GM12878 (cell line): ENCODE measurements around the gene NUMBL. TPM values are rescaled to one million over a fixed set of nuclear protein-coding genes. Genes with fewer than 3 reads are reported as not detected.

Experiments used
- ATAC-seq: fragments of 200-7000 bp; cut with Tn5 transposase; 3 replicates; pipeline ENCODE4 v1.9.1; 2020; ENCODE audit warnings: mild to moderate bottlenecking, moderate library complexity
- BruUV-seq: library from RNA; stranded (reverse); fragments of 400-500 nt; replicated peaks from 2 replicates; lab custom pipeline; 2021; lab: Mats Ljungman, UMichigan
- CTCF ChIA-PET: fragments of 300-600 bp; sonication (Branson Sonifier 250); formaldehyde crosslinking; extraction: SDS; loops from one replicate; lab custom pipeline; 2021; ENCODE audit warnings: inconsistent platforms; lab: Yijun Ruan, JAX
- POLR2A ChIA-PET: fragments of 350-600 bp; formaldehyde crosslinking; extraction: SDS; loops from one replicate; lab custom pipeline; 2021; ENCODE audit warnings: inconsistent platforms; lab: Charles Lee
- RAD21 ChIA-PET: fragments of 300-600 bp; sonication (Branson Sonifier 250); formaldehyde crosslinking; loops from one replicate; lab custom pipeline; 2023; ENCODE audit warnings: antibody characterized with exemption; ENCODE audit not compliant: unreplicated experiment; lab: Charles Lee
- SMC1A ChIA-PET: fragments of 300-600 bp; sonication (Branson Sonifier 250); formaldehyde crosslinking; loops from one replicate; lab custom pipeline; 2023; ENCODE audit not compliant: unreplicated experiment, uncharacterized antibody; lab: Charles Lee
- DNase-seq: peaks from one replicate; pipeline ENCODE4 v3.0.0-alpha.2; 2011; ENCODE audit warnings: low read depth, low spot score
- FAIRE-seq: peaks from 3 replicates; lab custom pipeline; 2011; peaks lifted over from hg19 to GRCh38; lab: Jason Lieb, UNC
- H2AFZ ChIP-seq: 2 replicates; pipeline ENCODE4 v1.6.0; 2011; ENCODE audit warnings: low read depth, low read length, control low read depth; ENCODE audit not compliant: control insufficient read depth
- H3K27ac ChIP-seq: 2 replicates; pipeline ENCODE4 v1.5.1; 2011; ENCODE audit warnings: control low read depth; ENCODE audit not compliant: control insufficient read depth, insufficient read depth
- H3K27me3 ChIP-seq, 2 experiments: replicated peaks in 1 of 2; 2 replicates each; pipeline versions ENCODE4 v1.6.0 to v1.6.1; 2011; ENCODE audit warnings: low read length in 1 of 2; ENCODE audit not compliant: control insufficient read depth in 2 of 2, insufficient read depth in 2 of 2
- H3K36me3 ChIP-seq, 2 experiments: 2 replicates each; pipeline ENCODE4 v1.5.1; 2011; ENCODE audit warnings: low read length in 1 of 2; ENCODE audit not compliant: control insufficient read depth in 2 of 2, insufficient read depth in 2 of 2
- H3K4me1 ChIP-seq: 2 replicates; pipeline ENCODE4 v1.6.1; 2011; ENCODE audit warnings: mild to moderate bottlenecking, low read length, moderate library complexity, mixed read lengths; ENCODE audit not compliant: control insufficient read depth, insufficient read depth
- H3K4me2 ChIP-seq: 2 replicates; pipeline ENCODE4 v1.6.0; 2011; ENCODE audit warnings: control low read depth; ENCODE audit not compliant: control insufficient read depth, insufficient read depth
- H3K4me3 ChIP-seq: fragments of 200-600 bp; sonication (generic); 2 replicates; pipeline ENCODE4 v1.5.1; 2016
- H3K79me2 ChIP-seq: 2 replicates; pipeline ENCODE4 v1.6.0; 2011; ENCODE audit warnings: low read length; ENCODE audit not compliant: control insufficient read depth, insufficient read depth
- H3K9ac ChIP-seq: 2 replicates; pipeline ENCODE4 v1.8.0; 2011; ENCODE audit warnings: low read length, control low read depth, mixed read lengths; ENCODE audit not compliant: control insufficient read depth, insufficient read depth
- H3K9me3 ChIP-seq: replicated peaks from 3 replicates; pipeline ENCODE4 v1.5.1; 2011; ENCODE audit warnings: mild to moderate bottlenecking, low read length; ENCODE audit not compliant: control insufficient read depth, insufficient read depth
- H4K20me1 ChIP-seq: 2 replicates; pipeline ENCODE4 v1.6.0; 2011; ENCODE audit not compliant: control insufficient read depth, insufficient read depth
- CHD4 ChIP-seq: fragments of 200-600 bp; sonication (generic); IDR thresholded peaks from 2 replicates; pipeline ENCODE4 v1.6.1; 2016; ENCODE audit warnings: mild to moderate bottlenecking
- E2F4 ChIP-seq: IDR thresholded peaks from 2 replicates; pipeline ENCODE4 v1.6.1; 2012; ENCODE audit warnings: low read depth, low read length, improper control_type of control experiment
- EGR1 ChIP-seq, 2 experiments: IDR thresholded peaks; 1 replicate in 1 of 2; 2 replicates in 1 of 2; pipeline ENCODE4 v1.6.1; 2011 to 2012; ENCODE audit warnings: low read depth in 2 of 2, low read length in 2 of 2, borderline replicate concordance in 1 of 2, mild to moderate bottlenecking in 1 of 2, moderate library complexity in 1 of 2
- FOXM1 ChIP-seq: IDR thresholded peaks from 2 replicates; pipeline ENCODE4 v1.6.1; 2012; ENCODE audit warnings: low read depth, mild to moderate bottlenecking, inconsistent platforms, low read length, moderate library complexity
- HDAC2 ChIP-seq: fragments of 200-600 bp; sonication (generic); IDR thresholded peaks from 2 replicates; pipeline ENCODE4 v1.6.1; 2017
- JUNB ChIP-seq: IDR thresholded peaks from 2 replicates; pipeline ENCODE4 v1.6.1; 2016; ENCODE audit warnings: antibody characterized with exemption, mild to moderate bottlenecking
- KAT2A ChIP-seq: conservative IDR thresholded peaks from 2 replicates; pipeline ENCODE4 v1.6.1; 2011; ENCODE audit warnings: low read depth, low read length; ENCODE audit not compliant: control insufficient read depth
- MTA3 ChIP-seq: IDR thresholded peaks from 2 replicates; pipeline ENCODE4 v1.6.1; 2012; ENCODE audit warnings: low read length, inconsistent platforms, borderline replicate concordance
- NFIC ChIP-seq: IDR thresholded peaks from 2 replicates; pipeline ENCODE4 v1.6.1; 2012; ENCODE audit warnings: low read depth, mild to moderate bottlenecking, inconsistent platforms, low read length, moderate library complexity
- NR2F1 ChIP-seq: fragments of 450-650 bp; conservative IDR thresholded peaks from 2 replicates; pipeline ENCODE4 v1.6.1; 2017; ENCODE audit warnings: mild to moderate bottlenecking
- PAX5 ChIP-seq: IDR thresholded peaks from 2 replicates; pipeline ENCODE4 v1.6.1; 2011; ENCODE audit warnings: low read depth, low read length, borderline replicate concordance
- SIN3A ChIP-seq: IDR thresholded peaks from 2 replicates; pipeline ENCODE4 v1.6.1; 2012; ENCODE audit warnings: low read depth, low read length, improper control_type of control experiment
- SMAD1 ChIP-seq: fragments of 450-650 bp; IDR thresholded peaks from 2 replicates; pipeline ENCODE4 v1.6.1; 2018; ENCODE audit warnings: mild to moderate bottlenecking, low read depth; ENCODE audit not compliant: partially characterized antibody
- ZNF24 ChIP-seq: fragments of 450-650 bp; IDR thresholded peaks from 2 replicates; pipeline ENCODE4 v1.6.1; 2017; ENCODE audit warnings: antibody characterized with exemption, mild to moderate bottlenecking
- ZNF622 ChIP-seq: fragments of 450-650 bp; IDR thresholded peaks from 2 replicates; pipeline ENCODE4 v1.6.1; 2017; ENCODE audit warnings: mild to moderate bottlenecking, inconsistent platforms
- WGBS: methylation state at CpG from one replicate; pipeline ENCODE4 v1.1.6; 2016; ENCODE audit warnings: low lambda C conversion rate; ENCODE audit not compliant: insufficient replicate concordance, insufficient coverage; ENCODE audit errors: missing lambda C conversion rate; 5-methylcytosine and 5-hydroxymethylcytosine counted together
- in situ Hi-C: fragments of 300-500 bp; cut with MboI; formaldehyde crosslinking; loops from 9 replicates; pipeline ENCODE4 v1.14.3; 2018; ENCODE audit warnings: mixed read lengths
- intact Hi-C: fragments of 100-400 bp; cut with micrococcal nuclease; formaldehyde crosslinking; loops from one replicate; pipeline ENCODE4 v1.14.2; 2022; ENCODE audit not compliant: unreplicated experiment
- polyA plus RNA-seq, 11 experiments: library from polyadenylated mRNA; depleted of rRNA in 4 of 11; unstranded in 6 of 11; stranded (reverse) in 5 of 11; fragments of >200 nt; fragmentation: Nextera tagmentation in 4 of 11; fragmentation: Illumina TruSeq in 1 of 11; extraction: Ambion mirVana in 4 of 11; extraction: Trizol in 1 of 11; gene quantifications; 1 replicate in 1 of 11; 2 replicates in 10 of 11; pipeline versions ENCODE4 v1.2.1 to v1.2.3, GENCODE V29; 2011 to 2016; ENCODE audit warnings: inconsistent platforms in 2 of 11, missing spikeins in 2 of 11, low read depth in 1 of 11
- total RNA-seq, 4 experiments: library from RNA; depleted of rRNA in 3 of 4; stranded (reverse); fragments of >200 nt in 3 of 4; fragmentation: Illumina TruSeq in 1 of 4; extraction: Trizol in 1 of 4; gene quantifications; 2 replicates each; pipeline versions ENCODE4 v1.2.1 to v1.2.3, GENCODE V29; 2013 to 2021
- TF ChIP-seq, protein P1 (sequence below): IDR thresholded peaks from 2 replicates; pipeline ENCODE4 v1.6.1; 2012; ENCODE audit warnings: low read depth, low read length, improper control_type of control experiment
- TF ChIP-seq, protein P2 (sequence below): fragments of 450-650 bp; IDR thresholded peaks from 2 replicates; pipeline ENCODE4 v1.6.1; 2017; ENCODE audit warnings: mild to moderate bottlenecking, low read depth, inconsistent platforms; ENCODE audit not compliant: poor library complexity, severe bottlenecking

NUMBL gene
- total and polyA plus RNA-seq, 10 of the 15 experiments (the other 5 are each of a cell fraction or from before 2014, with no cell fraction given), result 0.16 to 9.4 (median 1.9) TPM

DNA sequence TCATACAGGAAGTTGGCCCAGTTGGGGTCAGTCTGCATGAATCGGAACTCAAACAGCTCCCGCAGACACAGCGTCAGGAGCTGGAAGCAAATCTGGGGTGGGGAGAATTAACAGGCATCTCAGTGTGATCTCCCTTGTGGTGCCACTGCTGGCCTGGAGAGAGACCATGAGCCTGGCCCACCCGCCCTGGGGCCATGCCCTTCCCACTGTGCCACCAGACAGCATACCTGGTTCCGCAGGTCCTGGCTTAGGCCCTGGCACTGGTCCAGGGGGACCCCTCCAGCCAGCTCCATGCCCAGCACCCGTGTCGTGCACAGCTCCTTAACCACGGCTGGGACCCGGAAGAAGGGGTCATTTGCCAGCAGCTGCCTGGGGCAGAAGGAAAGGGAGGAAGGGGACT lies 9.6 kb upstream of the NUMBL start (continued):
- TF ChIP-seq MTA3 (no peak), SIN3A (no peak), CHD4 (no peak), E2F4 (no peak), NR2F1 (no peak), KAT2A (no peak), PAX5 (no peak)

- Histone ChIP-seq H3K9me3 (no peaks in the 10 kb centered on the region), H3K36me3 (peaks cover 2 to 3% of the 10 kb centered on the region in 2 experiments; a peak in 3 of 4 replicates), H3K9ac (no peak overlapping the region), H2AFZ (no peak overlapping the region), H3K4me3 (no peak overlapping the region), H3K79me2 (no peaks in the 10 kb centered on the region), H3K4me2 (no peak overlapping the region), H3K27me3 (no peaks in the 10 kb centered on the region), H3K4me1 (no peaks in the 10 kb centered on the region), H3K27ac (no peak overlapping the region), H4K20me1 (no peaks in the 10 kb centered on the region)
- FAIRE-seq (no peak), ATAC-seq (no peak), DNase-seq (no peak)
- intact Hi-C loops (no loop called here), in situ Hi-C loops (no loop called here)
- ChIA-PET POLR2A (interaction anchor here (0.7 kb wide), 1 partner anchor 42 kb away, joined by 4 read pairs; no protein-coding TSS in a partner anchor), RAD21 (no interaction called here), SMC1A (interaction anchor here (1.4 kb wide), 1 partner anchor 81 kb away, joined by 4 read pairs; the partner anchor contains the start of gene RAB4B), CTCF (no interaction called here)
- TF ChIP-seq EGR1 (IDR thresholded peaks at IDR 0.05; ENCODE audit: borderline replicate concordance in 1 of 2, low read depth in 2 of 2, low read length in 2 of 2) (no peak), HDAC2 (no peak), JUNB (no peak), SMAD1 (no peak), FOXM1 (no peak), ZNF24 (no peak), ZNF622 (no peak), NFIC (no peak)
- TF ChIP-seq, protein P1, sequence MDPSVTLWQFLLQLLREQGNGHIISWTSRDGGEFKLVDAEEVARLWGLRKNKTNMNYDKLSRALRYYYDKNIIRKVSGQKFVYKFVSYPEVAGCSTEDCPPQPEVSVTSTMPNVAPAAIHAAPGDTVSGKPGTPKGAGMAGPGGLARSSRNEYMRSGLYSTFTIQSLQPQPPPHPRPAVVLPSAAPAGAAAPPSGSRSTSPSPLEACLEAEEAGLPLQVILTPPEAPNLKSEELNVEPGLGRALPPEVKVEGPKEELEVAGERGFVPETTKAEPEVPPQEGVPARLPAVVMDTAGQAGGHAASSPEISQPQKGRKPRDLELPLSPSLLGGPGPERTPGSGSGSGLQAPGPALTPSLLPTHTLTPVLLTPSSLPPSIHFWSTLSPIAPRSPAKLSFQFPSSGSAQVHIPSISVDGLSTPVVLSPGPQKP, result no peak
- TF ChIP-seq, protein P2, sequence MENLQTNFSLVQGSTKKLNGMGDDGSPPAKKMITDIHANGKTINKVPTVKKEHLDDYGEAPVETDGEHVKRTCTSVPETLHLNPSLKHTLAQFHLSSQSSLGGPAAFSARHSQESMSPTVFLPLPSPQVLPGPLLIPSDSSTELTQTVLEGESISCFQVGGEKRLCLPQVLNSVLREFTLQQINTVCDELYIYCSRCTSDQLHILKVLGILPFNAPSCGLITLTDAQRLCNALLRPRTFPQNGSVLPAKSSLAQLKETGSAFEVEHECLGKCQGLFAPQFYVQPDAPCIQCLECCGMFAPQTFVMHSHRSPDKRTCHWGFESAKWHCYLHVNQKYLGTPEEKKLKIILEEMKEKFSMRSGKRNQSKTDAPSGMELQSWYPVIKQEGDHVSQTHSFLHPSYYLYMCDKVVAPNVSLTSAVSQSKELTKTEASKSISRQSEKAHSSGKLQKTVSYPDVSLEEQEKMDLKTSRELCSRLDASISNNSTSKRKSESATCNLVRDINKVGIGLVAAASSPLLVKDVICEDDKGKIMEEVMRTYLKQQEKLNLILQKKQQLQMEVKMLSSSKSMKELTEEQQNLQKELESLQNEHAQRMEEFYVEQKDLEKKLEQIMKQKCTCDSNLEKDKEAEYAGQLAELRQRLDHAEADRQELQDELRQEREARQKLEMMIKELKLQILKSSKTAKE, result no peak
- 98% methylated on average over 6 of the region's 6 CpGs for WGBS
- BruUV-seq, result no TSS peak
Observed at GRCh38 chr19:40697007-40697406, 6.6 kb upstream of the NUMBL start.
